Cardiac fibroblast (primary cell): ENCODE data around the gene SPCS3.

Source experiments
- DNase-seq, 2 donors: peaks; one replicate each; pipeline versions ENCODE4 v3.0.0 to v3.0.0-alpha.2; 2010; ENCODE audit warnings: low read depth in 2 of 2
- H3K4me3 ChIP-seq, 2 donors: replicated peaks in 1 of 2; 1 replicate in 1 of 2; 2 replicates in 1 of 2; pipeline ENCODE4 v1.5.1; 2011; ENCODE audit warnings: low read depth in 2 of 2, low read length in 2 of 2, mild to moderate bottlenecking in 2 of 2, moderate library complexity in 1 of 2
- TF ChIP-seq, protein P1 (sequence below): IDR thresholded peaks from one replicate; pipeline ENCODE4 v1.5.1; 2011; ENCODE audit warnings: low read depth, mild to moderate bottlenecking, low read length, inconsistent platforms

Gene SPCS3

DNA sequence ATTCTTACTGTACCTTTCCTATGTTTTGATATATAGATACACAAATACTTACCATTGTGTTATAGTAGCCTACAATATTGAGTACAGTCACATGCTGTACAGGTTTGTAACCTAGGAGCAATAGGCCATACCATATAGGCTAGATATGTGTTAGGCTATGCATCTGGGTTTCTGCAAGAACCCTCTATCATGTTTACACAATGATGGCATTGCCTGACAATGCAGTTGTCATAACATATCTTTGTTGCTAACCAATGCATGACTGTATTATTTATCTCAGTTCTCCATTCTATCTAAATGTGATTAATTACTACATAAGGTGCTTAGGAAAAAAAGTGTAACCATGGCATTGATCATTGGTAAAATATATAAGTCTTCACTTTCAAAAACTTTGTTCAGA is 10.0 kb upstream of the SPCS3 start:
- TF ChIP-seq, protein P1, sequence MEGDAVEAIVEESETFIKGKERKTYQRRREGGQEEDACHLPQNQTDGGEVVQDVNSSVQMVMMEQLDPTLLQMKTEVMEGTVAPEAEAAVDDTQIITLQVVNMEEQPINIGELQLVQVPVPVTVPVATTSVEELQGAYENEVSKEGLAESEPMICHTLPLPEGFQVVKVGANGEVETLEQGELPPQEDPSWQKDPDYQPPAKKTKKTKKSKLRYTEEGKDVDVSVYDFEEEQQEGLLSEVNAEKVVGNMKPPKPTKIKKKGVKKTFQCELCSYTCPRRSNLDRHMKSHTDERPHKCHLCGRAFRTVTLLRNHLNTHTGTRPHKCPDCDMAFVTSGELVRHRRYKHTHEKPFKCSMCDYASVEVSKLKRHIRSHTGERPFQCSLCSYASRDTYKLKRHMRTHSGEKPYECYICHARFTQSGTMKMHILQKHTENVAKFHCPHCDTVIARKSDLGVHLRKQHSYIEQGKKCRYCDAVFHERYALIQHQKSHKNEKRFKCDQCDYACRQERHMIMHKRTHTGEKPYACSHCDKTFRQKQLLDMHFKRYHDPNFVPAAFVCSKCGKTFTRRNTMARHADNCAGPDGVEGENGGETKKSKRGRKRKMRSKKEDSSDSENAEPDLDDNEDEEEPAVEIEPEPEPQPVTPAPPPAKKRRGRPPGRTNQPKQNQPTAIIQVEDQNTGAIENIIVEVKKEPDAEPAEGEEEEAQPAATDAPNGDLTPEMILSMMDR = no peak
- peak in 1 of 2 donors; percentile 54 for DNase-seq
- H3K4me3 ChIP-seq = no peak overlapping the region

DNA sequence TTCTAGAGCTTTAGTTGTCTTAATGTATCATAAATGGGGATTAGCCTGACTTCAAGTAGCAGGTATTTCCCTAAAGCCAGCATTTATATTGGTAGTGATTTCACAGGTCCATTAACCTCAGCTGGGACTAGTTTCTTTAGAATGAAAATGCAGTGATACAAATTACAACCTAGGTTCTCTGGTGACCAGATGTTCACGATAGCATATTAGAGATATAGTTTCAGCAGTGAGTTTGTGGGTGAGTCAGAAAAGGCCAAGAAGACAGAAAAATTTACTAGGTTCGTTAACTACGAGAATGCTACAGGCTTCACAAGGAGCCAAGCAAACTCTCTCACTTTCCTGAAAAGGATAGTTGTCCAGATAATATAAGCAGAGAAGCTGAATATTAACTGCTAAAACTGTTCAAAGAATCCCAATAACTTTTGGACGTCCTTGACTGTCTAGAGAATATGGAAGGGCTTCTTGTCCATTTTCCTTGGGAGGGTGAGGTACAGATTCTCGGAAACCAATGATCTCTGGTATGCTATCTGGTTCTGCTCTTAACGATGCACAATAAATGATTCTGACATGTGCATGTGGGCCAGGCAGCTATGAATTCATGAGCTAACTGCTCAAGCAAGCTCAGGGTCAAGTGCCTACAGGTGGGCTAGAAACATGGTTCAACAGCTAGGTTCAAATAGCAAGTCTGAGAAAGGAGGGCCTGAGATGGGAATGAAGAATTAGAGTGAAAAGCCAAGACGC is 6.0 kb upstream of the SPCS3 start:
- DNase-seq = no peak
- TF ChIP-seq, protein P1 = no peak
- H3K4me3 ChIP-seq = no peak overlapping the region

DNA sequence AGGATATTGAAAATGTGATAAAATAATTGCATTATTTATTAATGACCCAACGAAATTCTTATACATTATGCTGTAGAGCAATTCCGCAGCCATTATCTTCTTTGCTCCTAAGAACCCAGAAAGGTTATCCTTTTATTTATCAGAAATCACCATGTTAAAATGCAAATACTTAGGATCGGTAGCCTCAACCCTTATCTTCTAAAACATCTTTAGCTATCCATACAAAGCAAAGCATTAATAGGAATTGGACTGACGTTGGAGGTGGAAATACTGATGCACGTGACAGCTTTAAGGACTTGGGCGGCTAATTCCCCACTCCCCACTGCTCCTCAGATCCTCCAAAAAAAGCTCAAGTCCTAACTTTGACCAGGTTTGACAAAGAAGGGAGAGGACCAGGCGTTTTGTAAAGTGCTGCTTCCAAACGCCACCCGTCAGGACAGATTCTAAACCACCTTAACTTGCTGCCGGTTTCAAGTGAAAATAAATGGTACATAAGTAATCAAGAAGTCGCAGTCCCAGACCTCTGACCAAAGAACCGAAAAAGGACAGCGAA is 539 bp upstream of the SPCS3 start:
- TF ChIP-seq, protein P1 = no peak
- H3K4me3 ChIP-seq = peak overlapping the region; percentile 54 to 62
- DNase-seq = no peak

DNA sequence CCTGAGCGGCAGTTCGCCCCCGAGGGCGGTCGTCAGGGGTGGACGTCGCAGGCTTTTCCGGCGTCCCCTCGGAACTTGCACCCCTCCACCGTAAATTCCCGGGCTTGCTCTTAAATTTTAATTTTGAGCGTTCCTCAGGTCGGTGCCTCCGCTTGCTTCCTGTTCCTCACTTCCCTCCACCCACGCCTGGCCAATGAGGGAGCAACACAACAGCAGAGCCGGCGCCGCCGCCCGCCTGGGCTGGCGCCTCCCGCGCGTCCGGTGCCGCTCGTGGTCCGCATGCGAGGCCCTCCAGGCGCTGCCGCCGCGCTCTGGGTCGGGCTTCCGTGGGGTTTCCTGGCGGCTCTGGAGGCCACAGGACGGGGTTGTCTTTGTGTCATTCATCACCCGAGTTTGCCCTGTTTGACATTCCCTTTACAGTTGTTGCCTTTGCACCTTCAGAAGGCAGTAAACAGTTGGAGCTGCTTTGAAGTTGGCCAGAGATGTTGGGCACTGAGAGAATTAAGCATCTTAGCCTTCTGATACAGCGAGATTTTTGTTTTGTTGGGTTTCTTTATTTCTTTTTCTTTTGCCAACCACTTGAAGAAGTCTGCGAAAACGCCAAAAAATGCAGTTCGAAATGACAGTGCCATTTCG is 692 bp downstream of the SPCS3 start:
- peak overlapping the region; percentile 91 to 95 for H3K4me3 ChIP-seq
- peak; percentile 84 to 91 for DNase-seq
- TF ChIP-seq, protein P1 = no peak

DNA sequence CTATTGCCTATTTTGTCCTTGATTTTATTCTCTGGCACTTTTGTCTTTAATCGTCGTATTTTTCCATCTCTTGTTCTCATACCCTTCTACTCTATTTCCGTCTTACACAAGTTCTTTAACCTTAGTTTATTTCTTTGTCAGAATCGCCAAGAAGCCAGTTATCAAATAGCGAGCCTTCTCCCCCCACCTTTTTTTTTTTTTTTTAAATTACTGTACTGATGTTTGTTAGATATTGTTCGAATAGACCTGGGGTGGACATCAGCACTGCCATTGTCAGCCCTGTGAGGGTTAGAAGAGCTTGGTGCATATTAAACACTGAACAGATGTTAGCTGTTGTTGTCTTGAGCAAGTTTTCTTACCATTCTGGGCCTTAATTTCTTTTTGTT is 1.2 kb downstream of the SPCS3 start:
- DNase-seq = peak; percentile 13 to 27
- TF ChIP-seq, protein P1 = no peak
- H3K4me3 ChIP-seq = peak overlapping the region; percentile 91 to 95

DNA sequence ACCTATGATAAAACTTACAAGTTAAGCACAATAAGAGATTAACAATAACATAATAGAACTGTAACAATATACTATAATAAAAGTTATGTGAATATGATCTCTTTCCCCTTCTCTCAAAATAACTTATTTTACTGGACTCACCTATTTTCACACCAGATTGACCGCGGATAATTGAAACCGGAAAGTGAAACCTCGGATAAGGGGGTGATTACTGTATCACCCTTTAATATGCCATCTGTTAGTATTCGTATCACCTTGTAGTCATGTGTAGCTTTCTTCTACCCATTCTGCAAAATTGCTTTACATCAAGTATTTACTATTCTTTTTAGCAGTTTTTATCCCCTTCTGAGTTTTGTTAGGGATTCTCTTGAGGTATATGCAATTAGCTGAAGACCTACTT is 1.8 kb downstream of the SPCS3 start:
- TF ChIP-seq, protein P1 = no peak
- peak overlapping the region; percentile 91 to 95 for H3K4me3 ChIP-seq
- DNase-seq = no peak
